CD14-positive monocyte (primary cell): ENCODE data around the gene EFNA1. TPM values are rescaled to one million over a fixed set of nuclear protein-coding genes. Genes with fewer than 3 reads are reported as not detected.

Source experiments
- DNase-seq, 3 donors: peaks; one replicate each; pipeline ENCODE4 v3.0.0-alpha.2; 2011 to 2022
- H2AFZ ChIP-seq: 2 replicates; pipeline ENCODE4 v1.6.0; 2012; ENCODE audit warnings: mild to moderate bottlenecking, low read depth, low read length, inconsistent platforms; ENCODE audit not compliant: insufficient read depth, poor library complexity, severe bottlenecking
- H3K27ac ChIP-seq, 2 donors: 1 replicate in 1 of 2; 2 replicates in 1 of 2; pipeline ENCODE4 v1.5.1; 2012 to 2013; ENCODE audit warnings: low read length in 2 of 2, control low read depth in 1 of 2, inconsistent platforms in 1 of 2, low read depth in 1 of 2, mild to moderate bottlenecking in 1 of 2
- H3K27me3 ChIP-seq, 2 donors: one replicate each; pipeline versions ENCODE4 v1.6.0 to v1.6.1; 2011 to 2013; ENCODE audit warnings: low read length in 2 of 2; ENCODE audit not compliant: control insufficient read depth in 2 of 2, insufficient read depth in 2 of 2
- H3K36me3 ChIP-seq, 2 donors: replicated peaks in 1 of 2; 1 replicate in 1 of 2; 2 replicates in 1 of 2; pipeline versions ENCODE4 v1.5.1 to v1.6.1; 2012 to 2013; ENCODE audit warnings: low read length in 2 of 2, control low read depth in 1 of 2, inconsistent platforms in 1 of 2, mild to moderate bottlenecking in 1 of 2; ENCODE audit not compliant: insufficient read depth in 2 of 2, control insufficient read depth in 1 of 2
- H3K4me1 ChIP-seq, 2 donors: 1 replicate in 1 of 2; 2 replicates in 1 of 2; pipeline versions ENCODE4 v1.5.1 to v1.6.1; 2012 to 2013; ENCODE audit warnings: low read length in 2 of 2, control low read depth in 1 of 2, inconsistent platforms in 1 of 2, mild to moderate bottlenecking in 1 of 2, moderate library complexity in 1 of 2; ENCODE audit not compliant: insufficient read depth in 2 of 2, control insufficient read depth in 1 of 2
- H3K4me2 ChIP-seq: replicated peaks from 2 replicates; pipeline ENCODE3; 2012; ENCODE audit warnings: low read length, moderate library complexity, mild to moderate bottlenecking; ENCODE audit not compliant: poor library complexity, severe bottlenecking; ENCODE audit errors: extremely low read depth
- H3K4me3 ChIP-seq, 3 experiments: fragments of 200-600 bp in 1 of 3; sonication (generic) in 1 of 3; replicated peaks in 1 of 3; 1 replicate in 2 of 3; 2 replicates in 1 of 3; pipeline ENCODE4 v1.5.1; 2011 to 2013; ENCODE audit warnings: low read length in 3 of 3, mild to moderate bottlenecking in 3 of 3, control low read depth in 2 of 3, low read depth in 2 of 3, inconsistent platforms in 1 of 3, moderate library complexity in 1 of 3
- H3K79me2 ChIP-seq: 2 replicates; pipeline ENCODE4 v1.6.0; 2012; ENCODE audit warnings: mild to moderate bottlenecking, control low read depth, inconsistent platforms, low read length, moderate library complexity; ENCODE audit not compliant: insufficient read depth
- H3K9ac ChIP-seq: 2 replicates; pipeline ENCODE4 v1.6.0; 2017; ENCODE audit warnings: low read length, mild to moderate bottlenecking; ENCODE audit not compliant: insufficient read depth, poor library complexity, severe bottlenecking
- H3K9me3 ChIP-seq, 2 donors: replicated peaks in 1 of 2; 1 replicate in 1 of 2; 2 replicates in 1 of 2; pipeline versions ENCODE4 v1.5.1 to v1.6.1; 2012 to 2013; ENCODE audit warnings: low read length in 2 of 2, control low read depth in 1 of 2; ENCODE audit not compliant: control insufficient read depth in 1 of 2, insufficient read depth in 1 of 2
- H4K20me1 ChIP-seq: 2 replicates; pipeline ENCODE4 v1.6.0; 2012; ENCODE audit warnings: mild to moderate bottlenecking, low read length, control low read depth, moderate library complexity; ENCODE audit not compliant: insufficient read depth
- H3K27ac Mint-ChIP-seq, 7 donors: one replicate each; pipeline ENCODE4 v1.8.0; 2020; ENCODE audit warnings: mild to moderate bottlenecking in 7 of 7, mixed read lengths in 7 of 7, moderate library complexity in 6 of 7, inconsistent platforms in 2 of 7
- H3K27me3 Mint-ChIP-seq, 3 donors: one replicate each; pipeline ENCODE4 v1.8.0; 2021 to 2022; ENCODE audit warnings: low read depth in 3 of 3, mild to moderate bottlenecking in 3 of 3, mixed read lengths in 3 of 3, moderate library complexity in 3 of 3, inconsistent platforms in 1 of 3
- H3K36me3 Mint-ChIP-seq, 2 donors: one replicate each; pipeline ENCODE4 v1.8.0; 2020; ENCODE audit warnings: mixed read lengths in 2 of 2, inconsistent platforms in 1 of 2, mild to moderate bottlenecking in 1 of 2
- H3K4me1 Mint-ChIP-seq: one replicate; pipeline ENCODE4 v1.8.0; 2020; ENCODE audit warnings: mild to moderate bottlenecking, mixed read lengths
- H3K4me3 Mint-ChIP-seq, 2 donors: one replicate each; pipeline ENCODE4 v1.8.0; 2020; ENCODE audit warnings: mild to moderate bottlenecking in 2 of 2, mixed read lengths in 2 of 2, moderate library complexity in 1 of 2
- H3K9me3 Mint-ChIP-seq, 7 donors: one replicate each; pipeline ENCODE4 v1.8.0; 2020 to 2022; ENCODE audit warnings: mixed read lengths in 7 of 7, mild to moderate bottlenecking in 6 of 7, moderate library complexity in 6 of 7, inconsistent platforms in 2 of 7
- WGBS: methylation state at CpG from one replicate; pipeline ENCODE4 v1.1.5; 2013; ENCODE audit warnings: missing lambda C conversion rate; ENCODE audit not compliant: insufficient coverage; 5-methylcytosine and 5-hydroxymethylcytosine counted together
- intact Hi-C, 2 donors: fragments of 100-400 bp; cut with micrococcal nuclease; formaldehyde crosslinking; loops; one replicate each; pipeline versions ENCODE4 v1.15.0 to v1.15.1; 2023
- polyA plus RNA-seq, 3 donors: library from polyadenylated mRNA; depleted of rRNA in 1 of 3; unstranded in 2 of 3; stranded (reverse) in 1 of 3; fragments of 300-500 nt in 2 of 3; fragments of >200 nt in 1 of 3; fragmentation: Illumina TruSeq in 2 of 3; gene quantifications; 1 replicate in 2 of 3; 2 replicates in 1 of 3; pipeline ENCODE4 v1.2.3, GENCODE V29; 2012 to 2021
- small RNA-seq: library from RNA; depleted of rRNA; stranded (forward); fragments of <200 nt; gene quantifications from one replicate; pipeline ENCODE3, GENCODE V24; 2012; ENCODE audit warnings: low read depth; ENCODE audit not compliant: insufficient read length
- TF ChIP-seq, protein P1 (sequence below): fragments of 200-600 bp; IDR thresholded peaks from one replicate; pipeline ENCODE4 v1.8.0; 2022; ENCODE audit warnings: antibody characterized with exemption, mild to moderate bottlenecking

Gene EFNA1
- polyA plus RNA-seq, 3 donors: 1.2 TPM; not detected in 2

DNA sequence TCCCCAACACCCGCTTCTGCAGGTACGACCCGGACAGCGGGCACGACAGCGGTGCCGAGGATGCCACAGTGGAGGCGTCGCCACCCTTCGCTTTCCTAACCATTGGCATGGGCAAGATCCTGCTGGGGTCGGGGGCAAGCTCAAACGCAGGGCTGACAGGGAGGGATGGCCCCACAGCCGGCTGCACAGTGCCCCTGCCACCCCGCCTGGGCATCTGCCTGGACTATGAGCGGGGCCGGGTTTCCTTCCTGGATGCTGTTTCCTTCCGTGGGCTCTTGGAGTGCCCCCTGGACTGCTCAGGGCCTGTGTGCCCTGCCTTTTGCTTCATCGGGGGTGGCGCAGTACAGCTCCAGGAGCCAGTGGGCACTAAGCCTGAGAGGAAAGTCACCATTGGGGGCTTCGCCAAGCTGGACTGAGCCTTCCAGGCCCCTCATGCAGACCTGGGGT is 56.1 kb downstream of the EFNA1 start:
- H3K27ac ChIP-seq: no peak overlapping the region
- no peak overlapping the region for H2AFZ ChIP-seq
- no peaks in the 10 kb centered on the region for H3K36me3 ChIP-seq
- peaks cover 22% of the 10 kb centered on the region for H3K4me1 Mint-ChIP-seq
- H3K36me3 Mint-ChIP-seq: peaks cover 0 to 3% of the 10 kb centered on the region in 2 donors
- H3K27me3 ChIP-seq: no peaks in the 10 kb centered on the region
- H3K9ac ChIP-seq: no peak overlapping the region
- no peak for DNase-seq
- peaks cover 4 to 17% (median 9%) of the 10 kb centered on the region in 3 donors for H3K27me3 Mint-ChIP-seq
- H3K9me3 ChIP-seq: no peaks in the 10 kb centered on the region
- no peak overlapping the region for H3K4me3 Mint-ChIP-seq
- H3K4me1 ChIP-seq: peaks cover 20 to 24% of the 10 kb centered on the region in 2 donors
- H3K4me2 ChIP-seq: no peak overlapping the region
- TF ChIP-seq, protein P1, sequence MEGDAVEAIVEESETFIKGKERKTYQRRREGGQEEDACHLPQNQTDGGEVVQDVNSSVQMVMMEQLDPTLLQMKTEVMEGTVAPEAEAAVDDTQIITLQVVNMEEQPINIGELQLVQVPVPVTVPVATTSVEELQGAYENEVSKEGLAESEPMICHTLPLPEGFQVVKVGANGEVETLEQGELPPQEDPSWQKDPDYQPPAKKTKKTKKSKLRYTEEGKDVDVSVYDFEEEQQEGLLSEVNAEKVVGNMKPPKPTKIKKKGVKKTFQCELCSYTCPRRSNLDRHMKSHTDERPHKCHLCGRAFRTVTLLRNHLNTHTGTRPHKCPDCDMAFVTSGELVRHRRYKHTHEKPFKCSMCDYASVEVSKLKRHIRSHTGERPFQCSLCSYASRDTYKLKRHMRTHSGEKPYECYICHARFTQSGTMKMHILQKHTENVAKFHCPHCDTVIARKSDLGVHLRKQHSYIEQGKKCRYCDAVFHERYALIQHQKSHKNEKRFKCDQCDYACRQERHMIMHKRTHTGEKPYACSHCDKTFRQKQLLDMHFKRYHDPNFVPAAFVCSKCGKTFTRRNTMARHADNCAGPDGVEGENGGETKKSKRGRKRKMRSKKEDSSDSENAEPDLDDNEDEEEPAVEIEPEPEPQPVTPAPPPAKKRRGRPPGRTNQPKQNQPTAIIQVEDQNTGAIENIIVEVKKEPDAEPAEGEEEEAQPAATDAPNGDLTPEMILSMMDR: no peak
- no peaks in the 10 kb centered on the region for H3K9me3 Mint-ChIP-seq
- H3K4me3 ChIP-seq: no peak overlapping the region
- intact Hi-C loops: no loop called here
- H3K79me2 ChIP-seq: no peaks in the 10 kb centered on the region
- H3K27ac Mint-ChIP-seq: no peak overlapping the region
- H4K20me1 ChIP-seq: no peaks in the 10 kb centered on the region
- WGBS: 94% methylated on average over 20 of the region's 20 CpGs

DNA sequence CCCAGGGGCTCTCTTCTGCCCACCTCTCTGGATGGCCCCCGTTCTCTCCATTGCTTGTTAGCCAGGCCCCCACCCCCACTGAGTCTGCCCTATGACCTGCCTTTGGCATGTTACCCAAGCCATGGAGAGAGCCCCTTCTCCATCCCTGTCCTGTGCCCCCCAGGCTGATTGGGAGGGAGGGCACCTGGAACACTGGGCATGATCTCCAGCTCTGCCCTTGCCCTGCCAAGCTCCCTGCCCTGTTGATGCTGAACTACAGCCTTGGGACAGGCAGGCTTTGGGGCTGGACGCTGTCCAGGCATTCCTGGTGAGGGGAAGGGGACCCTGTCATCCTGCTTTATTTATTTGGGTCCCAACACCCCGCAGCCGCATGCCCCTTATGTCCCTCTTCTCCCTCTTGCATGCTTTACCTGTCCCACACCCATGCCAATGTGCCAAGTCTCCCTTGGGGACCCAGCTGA is 56.7 kb downstream of the EFNA1 start:
- no peak overlapping the region for H3K27ac Mint-ChIP-seq

More for the DNA sequence above, 56.7 kb downstream of the EFNA1 start:
- Mint-ChIP-seq H3K4me1 (peaks cover 16% of the 10 kb centered on the region), H3K36me3 (peaks cover 0 to 3% of the 10 kb centered on the region in 2 donors), H3K4me3 (no peak overlapping the region), H3K27me3 (peaks cover 4 to 17% (median 9%) of the 10 kb centered on the region in 3 donors), H3K9me3 (no peaks in the 10 kb centered on the region)
- peak in 1 of 3 donors; percentile 7 for DNase-seq
- Histone ChIP-seq H3K79me2 (no peaks in the 10 kb centered on the region), H3K4me1 (peaks cover 16 to 18% of the 10 kb centered on the region in 2 donors), H3K9me3 (no peaks in the 10 kb centered on the region), H3K27me3 (no peaks in the 10 kb centered on the region), H2AFZ (no peak overlapping the region), H4K20me1 (no peaks in the 10 kb centered on the region), H3K4me3 (no peak overlapping the region), H3K27ac (peak overlapping the region in 1 of 2 donors; percentile 52), H3K9ac (no peak overlapping the region), H3K36me3 (no peaks in the 10 kb centered on the region), H3K4me2 (no peak overlapping the region)
- TF ChIP-seq, protein P1: no peak
- intact Hi-C loops: no loop called here
- WGBS: 100% methylated on average over 1 of the region's 4 CpGs

Small RNAs within 50 kb of the gene (small RNA-seq; reads per million reads assigned to genes)
- gene HMGN2P18: not detected
- not detected for gene RF00019

Other genes with a start within 250 kb of the EFNA1 start
- 10 to 100 TPM; 17.2 to 43.2 (median 41.9) TPM for gene PMVK, start 191.2 kb upstream of the EFNA1 start, polyA plus RNA-seq
- gene PBXIP1, start 171.8 kb upstream of the EFNA1 start, polyA plus RNA-seq: 10 to 100 TPM; 23.1 to 31.7 (median 24.0) TPM
- gene PYGO2, start 166.1 kb upstream of the EFNA1 start, polyA plus RNA-seq: 10 to 100 TPM in 2 of 3 donors, 1 to 10 TPM in 1; 8.2 to 12.5 (median 12.0) TPM
- gene SHC1, start 157.1 kb upstream of the EFNA1 start, polyA plus RNA-seq: 10 to 100 TPM; 26.7 to 70.6 (median 31.5) TPM
- 10 to 100 TPM in 2 of 3 donors, 1 to 10 TPM in 1; 9.4 to 22.6 (median 18.0) TPM for gene CKS1B, start 153.2 kb upstream of the EFNA1 start, polyA plus RNA-seq
- gene FLAD1, start 144.5 kb upstream of the EFNA1 start, polyA plus RNA-seq: 10 to 100 TPM; 31.5 to 41.6 (median 35.1) TPM
- not detected for gene LENEP, start 134.3 kb upstream of the EFNA1 start, polyA plus RNA-seq
- gene ZBTB7B, start 125.1 kb upstream of the EFNA1 start, polyA plus RNA-seq: 100 to 1,000 TPM in 1 of 3 donors, 1 to 10 TPM in 2; 6.3 to 149 (median 9.6) TPM
- 1 to 10 TPM in 1 of 3 donors, not detected in 2; 2.6 TPM for gene DCST2, start 94.1 kb upstream of the EFNA1 start, polyA plus RNA-seq
- gene DCST1, start 94.1 kb upstream of the EFNA1 start, polyA plus RNA-seq: under 1 TPM in 1 of 3 donors, not detected in 2; 0.05 TPM
- gene ADAM15, start 76.6 kb upstream of the EFNA1 start, polyA plus RNA-seq: 100 to 1,000 TPM in 1 of 3 donors, 10 to 100 TPM in 2; 44.5 to 202 (median 74.3) TPM
- gene EFNA4, start 64.1 kb upstream of the EFNA1 start, polyA plus RNA-seq: 1 to 10 TPM; 2.3 to 8.0 (median 4.1) TPM
- gene EFNA3, start 49.0 kb upstream of the EFNA1 start, polyA plus RNA-seq: 1 to 10 TPM in 1 of 3 donors, under 1 TPM in 2; 0.45 to 1.7 (median 0.92) TPM
- 10 to 100 TPM; 40.0 to 50.8 (median 49.4) TPM for gene SLC50A1, start 8.0 kb downstream of the EFNA1 start, polyA plus RNA-seq
- gene DPM3, start 12.7 kb downstream of the EFNA1 start, polyA plus RNA-seq: 100 to 1,000 TPM in 2 of 3 donors, 10 to 100 TPM in 1; 99.9 to 141 (median 105) TPM
- 100 to 1,000 TPM; 157 to 256 (median 247) TPM for gene KRTCAP2, start 45.4 kb downstream of the EFNA1 start, polyA plus RNA-seq
- under 1 TPM in 1 of 3 donors, not detected in 2; 0.13 TPM for gene TRIM46, start 46.0 kb downstream of the EFNA1 start, polyA plus RNA-seq
- 10 to 100 TPM in 1 of 3 donors, 1 to 10 TPM in 2; 3.2 to 50.7 (median 5.3) TPM for gene THBS3, start 80.0 kb downstream of the EFNA1 start, polyA plus RNA-seq
- gene MTX1, start 80.8 kb downstream of the EFNA1 start, polyA plus RNA-seq: 100 to 1,000 TPM in 1 of 3 donors, 10 to 100 TPM in 2; 79.7 to 101 (median 86.0) TPM
- 1 to 10 TPM in 2 of 3 donors, under 1 TPM in 1; 0.87 to 7.5 (median 1.9) TPM for gene ENTREP3, start 127.6 kb downstream of the EFNA1 start, polyA plus RNA-seq
- gene SCAMP3, start 134.5 kb downstream of the EFNA1 start, polyA plus RNA-seq: 10 to 100 TPM; 54.9 to 69.8 (median 64.9) TPM
- 100 to 1,000 TPM in 1 of 3 donors, 1 to 10 TPM in 2; 7.3 to 143 (median 9.6) TPM for gene CLK2, start 145.6 kb downstream of the EFNA1 start, polyA plus RNA-seq
- 1 to 10 TPM in 1 of 3 donors, under 1 TPM in 1, not detected in 1; 0.15 to 2.3 TPM for gene HCN3, start 149.6 kb downstream of the EFNA1 start, polyA plus RNA-seq
- under 1 TPM in 1 of 3 donors, not detected in 2; 0.05 TPM for gene PKLR, start 173.6 kb downstream of the EFNA1 start, polyA plus RNA-seq
- 100 to 1,000 TPM in 2 of 3 donors, 10 to 100 TPM in 1; 92.5 to 123 (median 117) TPM for gene FDPS, start 181.0 kb downstream of the EFNA1 start, polyA plus RNA-seq
- gene RUSC1, start 193.0 kb downstream of the EFNA1 start, polyA plus RNA-seq: 10 to 100 TPM; 12.7 to 23.4 (median 13.5) TPM